GM12878 (cell line): ENCODE measurements around the gene PGC. TPM values are rescaled to one million over a fixed set of nuclear protein-coding genes. Genes with fewer than 3 reads are reported as not detected.

Experiments used
- BACH1 ChIP-seq: fragments of 450-650 bp; IDR thresholded peaks from 2 replicates; pipeline ENCODE4 v1.6.1; 2017; ENCODE audit warnings: mild to moderate bottlenecking, borderline replicate concordance
- BCLAF1 ChIP-seq: fragments of 450-650 bp; IDR thresholded peaks from 2 replicates; pipeline ENCODE4 v1.6.1; 2017; ENCODE audit warnings: antibody characterized with exemption, mild to moderate bottlenecking, moderate library complexity
- CHD4 ChIP-seq: fragments of 200-600 bp; sonication (generic); IDR thresholded peaks from 2 replicates; pipeline ENCODE4 v1.6.1; 2016; ENCODE audit warnings: mild to moderate bottlenecking
- CTCF ChIP-seq, 3 experiments: IDR thresholded peaks in 2 of 3; conservative IDR thresholded peaks in 1 of 3; 2 replicates each; pipeline ENCODE4 v1.5.1; 2011; ENCODE audit warnings: low read depth in 3 of 3, low read length in 3 of 3, mild to moderate bottlenecking in 3 of 3, control low read depth in 2 of 3, moderate library complexity in 2 of 3, inconsistent platforms in 1 of 3, mixed read lengths in 1 of 3; ENCODE audit not compliant: control insufficient read depth in 2 of 3, insufficient read depth in 1 of 3; ENCODE audit errors: extremely low read depth in 1 of 3
- EP300 ChIP-seq, 2 experiments: fragments of 150-350 bp in 1 of 2; IDR thresholded peaks; 2 replicates each; pipeline ENCODE4 v1.6.1; 2011 to 2012; ENCODE audit warnings: low read depth in 2 of 2, low read length in 2 of 2, borderline replicate concordance in 1 of 2, improper control_type of control experiment in 1 of 2, inconsistent platforms in 1 of 2; ENCODE audit not compliant: control insufficient read depth in 1 of 2
- EZH2 ChIP-seq: IDR thresholded peaks from 2 replicates; pipeline ENCODE4 v1.6.1; 2012; ENCODE audit warnings: low read depth, mild to moderate bottlenecking, control low read depth, inconsistent platforms, low read length, borderline replicate concordance; ENCODE audit not compliant: control insufficient read depth
- GATAD2B ChIP-seq: fragments of 450-650 bp; conservative IDR thresholded peaks from 2 replicates; pipeline ENCODE4 v1.6.1; 2017; ENCODE audit warnings: low read depth, mild to moderate bottlenecking, moderate library complexity
- NFIC ChIP-seq: IDR thresholded peaks from 2 replicates; pipeline ENCODE4 v1.6.1; 2012; ENCODE audit warnings: low read depth, mild to moderate bottlenecking, inconsistent platforms, low read length, moderate library complexity
- RELA ChIP-seq: fragments of 450-650 bp; IDR thresholded peaks from 2 replicates; pipeline ENCODE4 v1.8.0; 2014; ENCODE audit warnings: borderline replicate concordance; ENCODE audit not compliant: partially characterized antibody
- RELB ChIP-seq: fragments of 450-650 bp; IDR thresholded peaks from 2 replicates; pipeline ENCODE4 v1.6.1; 2017; ENCODE audit warnings: low read depth, mild to moderate bottlenecking, moderate library complexity
- REST ChIP-seq: IDR thresholded peaks from 2 replicates; pipeline ENCODE4 v1.6.1; 2012; ENCODE audit warnings: mild to moderate bottlenecking, low read depth, low read length
- RFX5 ChIP-seq: IDR thresholded peaks from 2 replicates; pipeline ENCODE4 v1.6.1; 2011; ENCODE audit warnings: low read depth, low read length, improper control_type of control experiment
- SKIL ChIP-seq: fragments of 450-650 bp; IDR thresholded peaks from 2 replicates; pipeline ENCODE4 v1.6.1; 2017; ENCODE audit warnings: mild to moderate bottlenecking, low read depth, inconsistent platforms; ENCODE audit not compliant: poor library complexity, severe bottlenecking
- SMAD5 ChIP-seq: IDR thresholded peaks from 2 replicates; pipeline ENCODE4 v1.6.1; 2016; ENCODE audit warnings: antibody characterized with exemption, low read depth
- ZZZ3 ChIP-seq: IDR thresholded peaks from 2 replicates; pipeline ENCODE4 v1.6.1; 2011; ENCODE audit warnings: low read depth; ENCODE audit not compliant: control insufficient read depth, insufficient read length
- polyA plus RNA-seq, 11 experiments: library from polyadenylated mRNA; depleted of rRNA in 4 of 11; unstranded in 6 of 11; stranded (reverse) in 5 of 11; fragments of >200 nt; fragmentation: Nextera tagmentation in 4 of 11; fragmentation: Illumina TruSeq in 1 of 11; extraction: Ambion mirVana in 4 of 11; extraction: Trizol in 1 of 11; gene quantifications; 1 replicate in 1 of 11; 2 replicates in 10 of 11; pipeline versions ENCODE4 v1.2.1 to v1.2.3, GENCODE V29; 2011 to 2016; ENCODE audit warnings: inconsistent platforms in 2 of 11, missing spikeins in 2 of 11, low read depth in 1 of 11
- total RNA-seq, 4 experiments: library from RNA; depleted of rRNA in 3 of 4; stranded (reverse); fragments of >200 nt in 3 of 4; fragmentation: Illumina TruSeq in 1 of 4; extraction: Trizol in 1 of 4; gene quantifications; 2 replicates each; pipeline versions ENCODE4 v1.2.1 to v1.2.3, GENCODE V29; 2013 to 2021

PGC gene
- total and polyA plus RNA-seq, 10 of the 15 experiments (the other 5 are each of a cell fraction or from before 2014, with no cell fraction given), result 0.26 TPM; not detected in 9

GRCh38 chr6:41705996-41706835 lies 41.0 kb downstream of the PGC start (continued):
- peak; percentile 100 for TF ChIP-seq SKIL
- peak; percentile 100 for TF ChIP-seq GATAD2B
- peak; percentile 93 for TF ChIP-seq RELB
- TF ChIP-seq EP300 (IDR thresholded peaks at IDR 0.05; ENCODE audit: borderline replicate concordance in 1 of 2, control insufficient read depth in 1 of 2, low read depth in 2 of 2, low read length in 2 of 2), result peak; percentile 93 to 97
- TF ChIP-seq BCLAF1, result no peak
- peak; percentile 92 for TF ChIP-seq BACH1
- no peak for TF ChIP-seq EZH2
- no peak for TF ChIP-seq NFIC
- TF ChIP-seq RELA, result peak; percentile 94
- TF ChIP-seq REST, result peak; percentile 25; the same call in 1 of the 2 replicates
- TF ChIP-seq CTCF (IDR thresholded peaks at IDR 0.05 in 2 of 3, conservative IDR thresholded peaks at IDR 0.05 in 1 of 3; ENCODE audit: control insufficient read depth in 2 of 3, extremely low read depth in 1 of 3, insufficient read depth in 1 of 3, low read depth in 3 of 3, low read length in 3 of 3), result peak; percentile 82 to 96 (median 91)
- no peak; the same call in 1 of the 2 replicates for TF ChIP-seq SMAD5
- no peak for TF ChIP-seq RFX5
- no peak for TF ChIP-seq ZZZ3
- TF ChIP-seq CHD4, result 0 out of 2 replicates have a peak, but pooled peaks have one; percentile 26
